H1 (cell line): ENCODE results near the gene RYR3. TPM values are rescaled to one million over a fixed set of nuclear protein-coding genes. Genes with fewer than 3 reads are reported as not detected.

Experiments
- CTCF ChIA-PET: fragments of 300-600 bp; sonication (Branson Sonifier 250); formaldehyde crosslinking; loops from one replicate; lab custom pipeline; 2021; ENCODE audit not compliant: partially characterized antibody; lab: Charles Lee
- POLR2A ChIA-PET: fragments of 300-600 bp; sonication (Branson Sonifier 250); formaldehyde crosslinking; loops from one replicate; lab custom pipeline; 2021; ENCODE audit warnings: inconsistent platforms; ENCODE audit not compliant: partially characterized antibody; lab: Charles Lee
- DNase-seq, 2 experiments: peaks; one replicate each; pipeline versions ENCODE4 v3.0.0 to v3.0.0-alpha.2; 2010 to 2022; ENCODE audit warnings: low spot score in 2 of 2, low read depth in 1 of 2, mixed read lengths in 1 of 2
- FAIRE-seq: peaks from 2 replicates; lab custom pipeline; 2011; peaks lifted over from hg19 to GRCh38; lab: Jason Lieb, UNC
- H2AFZ ChIP-seq: 2 replicates; pipeline ENCODE4 v1.8.1; 2012; ENCODE audit warnings: low read length, inconsistent platforms
- H2AK5ac ChIP-seq: 2 replicates; pipeline ENCODE4 v1.6.1; 2013; ENCODE audit warnings: low read depth, low read length
- H2BK120ac ChIP-seq: replicated peaks from 2 replicates; pipeline ENCODE3; 2013; ENCODE audit warnings: low read depth, low read length, inconsistent platforms
- H2BK12ac ChIP-seq: 2 replicates; pipeline ENCODE4 v1.6.1; 2013; ENCODE audit warnings: low read depth, low read length
- H2BK15ac ChIP-seq: 2 replicates; pipeline ENCODE4 v1.6.1; 2013; ENCODE audit warnings: low read length
- H2BK20ac ChIP-seq: 2 replicates; pipeline ENCODE4 v1.6.1; 2013; ENCODE audit warnings: low read length
- H2BK5ac ChIP-seq: 2 replicates; pipeline ENCODE4 v1.6.1; 2013; ENCODE audit warnings: low read depth, low read length
- H3K14ac ChIP-seq: 2 replicates; pipeline ENCODE4 v1.6.1; 2013; ENCODE audit warnings: inconsistent platforms; ENCODE audit not compliant: insufficient read length
- H3K18ac ChIP-seq: 2 replicates; pipeline ENCODE4 v1.6.1; 2013; ENCODE audit warnings: low read length; ENCODE audit errors: extremely low read depth
- H3K23ac ChIP-seq: 2 replicates; pipeline ENCODE4 v1.6.1; 2013; ENCODE audit warnings: inconsistent platforms; ENCODE audit not compliant: insufficient read length
- H3K23me2 ChIP-seq: 2 replicates; pipeline ENCODE4 v1.6.1; 2013; ENCODE audit warnings: low read depth, low read length
- H3K27ac ChIP-seq: 2 replicates; pipeline ENCODE4 v1.6.1; 2011; ENCODE audit warnings: low read depth, low read length, inconsistent platforms
- H3K27me3 ChIP-seq, 4 experiments: replicated peaks in 1 of 4; 1 replicate in 1 of 4; 2 replicates in 3 of 4; pipeline versions ENCODE4 v1.6.1 to v1.8.1; 2011 to 2013; ENCODE audit warnings: low read length in 3 of 4, mild to moderate bottlenecking in 3 of 4, inconsistent platforms in 2 of 4, mixed read lengths in 2 of 4, moderate library complexity in 1 of 4; ENCODE audit not compliant: control insufficient read depth in 3 of 4, insufficient read depth in 3 of 4; ENCODE audit errors: extremely low read depth in 1 of 4
- H3K36me3 ChIP-seq, 4 experiments: 2 replicates each; pipeline versions ENCODE4 v1.6.1 to v1.8.1; 2011 to 2013; ENCODE audit warnings: mild to moderate bottlenecking in 4 of 4, low read length in 3 of 4, moderate library complexity in 2 of 4, control low read depth in 1 of 4, inconsistent platforms in 1 of 4; ENCODE audit not compliant: insufficient read depth in 4 of 4, control insufficient read depth in 2 of 4
- H3K4ac ChIP-seq: replicated peaks from 2 replicates; pipeline ENCODE3; 2013; ENCODE audit warnings: low read length, low read depth, mixed read lengths, inconsistent platforms; ENCODE audit not compliant: insufficient read length
- H3K4me1 ChIP-seq, 4 experiments: replicated peaks in 1 of 4; 1 replicate in 1 of 4; 2 replicates in 3 of 4; pipeline versions ENCODE4 v1.6.1 to v1.8.1; 2011 to 2013; ENCODE audit warnings: low read length in 3 of 4, inconsistent platforms in 2 of 4, mixed read lengths in 1 of 4; ENCODE audit not compliant: insufficient read depth in 4 of 4, control insufficient read depth in 3 of 4
- H3K4me2 ChIP-seq, 2 experiments: 2 replicates each; pipeline versions ENCODE4 v1.6.1 to v1.8.1; 2011 to 2013; ENCODE audit warnings: low read depth in 2 of 2, low read length in 2 of 2, control low read depth in 1 of 2, inconsistent platforms in 1 of 2, mild to moderate bottlenecking in 1 of 2; ENCODE audit not compliant: insufficient read depth in 1 of 2
- H3K4me3 ChIP-seq, 4 experiments: fragments of 200-600, 300-600 bp in 1 of 4; sonication (generic), shearing (Covaris generic), sonication (Bioruptor Twin) in 1 of 4; 2 replicates each; pipeline versions ENCODE4 v1.5.1 to v1.8.1; 2011 to 2016; ENCODE audit warnings: low read length in 4 of 4, low read depth in 3 of 4, control low read depth in 2 of 4, inconsistent platforms in 2 of 4, mild to moderate bottlenecking in 2 of 4, mixed read lengths in 1 of 4, moderate library complexity in 1 of 4; ENCODE audit not compliant: insufficient read depth in 2 of 4; ENCODE audit errors: extremely low read depth in 1 of 4
- H3K56ac ChIP-seq: replicated peaks from 2 replicates; pipeline ENCODE3; 2013; ENCODE audit warnings: low read depth, mild to moderate bottlenecking, mixed read lengths, low read length, inconsistent platforms; ENCODE audit not compliant: insufficient read length
- H3K79me1 ChIP-seq: 2 replicates; pipeline ENCODE4 v1.6.1; 2013; ENCODE audit warnings: low read depth, low read length, control low read depth
- H3K79me2 ChIP-seq, 2 experiments: 2 replicates each; pipeline versions ENCODE4 v1.6.1 to v1.8.1; 2012 to 2013; ENCODE audit warnings: low read length in 2 of 2, mild to moderate bottlenecking in 2 of 2, inconsistent platforms in 1 of 2; ENCODE audit not compliant: insufficient read depth in 2 of 2, control insufficient read depth in 1 of 2
- H3K9ac ChIP-seq, 4 experiments: replicated peaks in 1 of 4; 1 replicate in 1 of 4; 2 replicates in 3 of 4; pipeline versions ENCODE4 v1.6.1 to v1.8.1; 2011 to 2013; ENCODE audit warnings: low read depth in 3 of 4, low read length in 3 of 4, control low read depth in 2 of 4, mild to moderate bottlenecking in 2 of 4, moderate library complexity in 2 of 4, inconsistent platforms in 1 of 4; ENCODE audit errors: extremely low read depth in 1 of 4
- H3K9me3 ChIP-seq, 2 experiments: 2 replicates each; pipeline versions ENCODE4 v1.6.1 to v1.8.1; 2012 to 2013; ENCODE audit warnings: mild to moderate bottlenecking in 2 of 2, moderate library complexity in 2 of 2, control low read depth in 1 of 2, inconsistent platforms in 1 of 2, low read depth in 1 of 2, low read length in 1 of 2, mixed read lengths in 1 of 2; ENCODE audit not compliant: insufficient read depth in 2 of 2
- H4K20me1 ChIP-seq, 2 experiments: replicated peaks in 1 of 2; 2 replicates each; pipeline versions ENCODE3 to v1.8.1; 2011 to 2013; ENCODE audit warnings: inconsistent platforms in 2 of 2, low read length in 2 of 2, mild to moderate bottlenecking in 1 of 2; ENCODE audit not compliant: insufficient read depth in 2 of 2, control insufficient read depth in 1 of 2
- H4K5ac ChIP-seq: 2 replicates; pipeline ENCODE4 v1.6.1; 2013; ENCODE audit warnings: low read length, low read depth, mixed read lengths, inconsistent platforms; ENCODE audit not compliant: insufficient read length
- H4K8ac ChIP-seq: 2 replicates; pipeline ENCODE4 v1.8.0; 2013; ENCODE audit warnings: mild to moderate bottlenecking, moderate library complexity, low read length, inconsistent platforms; ENCODE audit not compliant: insufficient read depth; ENCODE audit errors: extremely low read depth
- H4K91ac ChIP-seq: replicated peaks from 2 replicates; pipeline ENCODE3; 2013; ENCODE audit warnings: low read length, mixed read lengths, inconsistent platforms; ENCODE audit not compliant: insufficient read length
- BACH1 ChIP-seq: IDR thresholded peaks from 2 replicates; pipeline ENCODE4 v1.6.1; 2012; ENCODE audit warnings: low read length, improper control_type of control experiment
- CEBPB ChIP-seq: IDR thresholded peaks from 2 replicates; pipeline ENCODE4 v1.6.1; 2012; ENCODE audit warnings: low read depth, low read length
- EGR1 ChIP-seq: IDR thresholded peaks from 2 replicates; pipeline ENCODE4 v1.6.1; 2011; ENCODE audit warnings: low read depth, low read length, borderline replicate concordance
- HDAC6 ChIP-seq: IDR thresholded peaks from one replicate; pipeline ENCODE4 v1.7.1; 2012; ENCODE audit warnings: low read depth, mild to moderate bottlenecking, inconsistent platforms, low read length, moderate library complexity
- KDM1A ChIP-seq: fragments of 200-600, 300-600 bp; sonication (generic); IDR thresholded peaks from 2 replicates; pipeline ENCODE4 v1.7.1; 2016; ENCODE audit warnings: mild to moderate bottlenecking, low read length, borderline replicate concordance
- NRF1 ChIP-seq: IDR thresholded peaks from 2 replicates; pipeline ENCODE4 v1.6.1; 2011; ENCODE audit warnings: mild to moderate bottlenecking, low read depth, low read length, improper control_type of control experiment
- PHF8 ChIP-seq: fragments of 200-600 bp; sonication (generic); conservative IDR thresholded peaks from 2 replicates; pipeline ENCODE4 v1.7.1; 2012; ENCODE audit warnings: low read depth, mild to moderate bottlenecking, inconsistent platforms, low read length, moderate library complexity
- RAD21 ChIP-seq, 2 experiments: IDR thresholded peaks in 1 of 2; conservative IDR thresholded peaks in 1 of 2; 2 replicates each; pipeline ENCODE4 v1.6.1; 2011; ENCODE audit warnings: low read depth in 2 of 2, low read length in 2 of 2, improper control_type of control experiment in 1 of 2, inconsistent platforms in 1 of 2, mild to moderate bottlenecking in 1 of 2, moderate library complexity in 1 of 2
- RFX5 ChIP-seq: IDR thresholded peaks from 2 replicates; pipeline ENCODE4 v1.6.1; 2011; ENCODE audit warnings: low read depth, low read length, improper control_type of control experiment, borderline replicate concordance
- TAF7 ChIP-seq: optimal IDR thresholded peaks from 2 replicates; pipeline ENCODE3; 2011; ENCODE audit warnings: low read depth, mild to moderate bottlenecking, inconsistent platforms, low read length, moderate library complexity, borderline replicate concordance
- TCF12 ChIP-seq: IDR thresholded peaks from 2 replicates; pipeline ENCODE4 v1.6.1; 2011; ENCODE audit warnings: low read depth, mild to moderate bottlenecking, low read length
- TEAD4 ChIP-seq: IDR thresholded peaks from 2 replicates; pipeline ENCODE4 v1.6.1; 2012; ENCODE audit warnings: low read depth, low read length, inconsistent platforms, mixed read lengths
- WGBS, 2 experiments: shearing (Covaris generic) in 1 of 2; methylation state at CpG; one replicate each; pipeline versions ENCODE4 v1.1.6 to v1.1.7; 2013 to 2015; ENCODE audit warnings: low lambda C conversion rate in 2 of 2, mixed read lengths in 2 of 2, inconsistent platforms in 1 of 2, low coverage in 1 of 2, missing lambda C conversion rate in 1 of 2; ENCODE audit not compliant: insufficient replicate concordance in 2 of 2, insufficient coverage in 1 of 2, insufficient read length in 1 of 2; ENCODE audit errors: extremely low coverage in 1 of 2, missing lambda C conversion rate in 1 of 2; 5-methylcytosine and 5-hydroxymethylcytosine counted together
- polyA plus RNA-seq, 7 experiments: library from polyadenylated mRNA; depleted of rRNA in 3 of 7; stranded (reverse) in 5 of 7; unstranded in 2 of 7; fragments of >200 nt in 5 of 7; fragments of 200-250 nt in 2 of 7; gene quantifications; 1 replicate in 5 of 7; 2 replicates in 1 of 7; 4 replicates in 1 of 7; pipeline versions ENCODE4 v1.2.1 to v1.2.3, GENCODE V29; 2011 to 2013; ENCODE audit warnings: missing spikeins in 2 of 7, mixed read lengths in 2 of 7
- total RNA-seq: library from RNA; stranded (reverse); fragmentation: NEBNext Ultra II Directional; extraction: Animal tissue kit (Norgen Biotek cat#: 25700); gene quantifications from 2 replicates; pipeline ENCODE4 v1.2.1, GENCODE V29; 2021

Gene RYR3
- total and polyA plus RNA-seq, 2 of the 8 experiments (the other 6 are each of a cell fraction or from before 2014, with no cell fraction given), result 0.33 to 3.4 TPM

DNA sequence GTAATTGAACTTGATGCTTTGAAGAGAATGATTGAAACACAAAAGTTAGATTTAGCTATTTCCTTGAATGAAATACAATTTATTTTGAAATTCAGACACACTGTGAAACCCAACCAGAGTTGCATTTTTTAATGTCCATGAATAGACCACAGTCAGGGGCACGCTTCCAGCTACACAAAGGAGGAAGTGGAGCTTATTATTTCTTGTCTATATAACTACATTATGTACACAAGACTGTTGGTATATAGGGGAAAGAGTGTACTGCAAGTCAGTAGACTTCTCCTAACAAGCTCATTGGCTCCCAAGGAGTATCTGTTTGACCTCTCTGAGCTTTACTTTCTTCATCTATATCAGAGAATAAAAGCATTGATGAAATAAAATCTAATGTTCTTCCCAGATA, 326.2 kb downstream of the RYR3 start:
- Histone ChIP-seq H2BK120ac (no peak overlapping the region), H2BK20ac (no peak overlapping the region), H3K4me1 (no peaks in the 10 kb centered on the region), H3K9ac (no peak overlapping the region), H2BK5ac (no peak overlapping the region), H3K4ac (no peak overlapping the region), H3K27me3 (no peaks in the 10 kb centered on the region), H4K20me1 (no peaks in the 10 kb centered on the region), H3K4me2 (no peak overlapping the region), H3K9me3 (no peaks in the 10 kb centered on the region), H4K5ac (no peak overlapping the region), H4K8ac (no peak overlapping the region), H2BK12ac (no peak overlapping the region), H2AFZ (no peak overlapping the region), H2BK15ac (no peak overlapping the region), H3K4me3 (no peak overlapping the region), H3K27ac (no peak overlapping the region), H4K91ac (no peak overlapping the region), H3K79me1 (no peaks in the 10 kb centered on the region), H3K56ac (no peak overlapping the region), H3K14ac (no peak overlapping the region), H3K18ac (no peak overlapping the region), H3K79me2 (no peaks in the 10 kb centered on the region), H3K23ac (no peak overlapping the region), H2AK5ac (no peak overlapping the region), H3K23me2 (no peaks in the 10 kb centered on the region), H3K36me3 (no peaks in the 10 kb centered on the region)
- WGBS, 2 experiments, result 83% methylated on average over 1 of the region's 1 CpG; no CpG with 5 or more reads in 1 of the 2 experiments
- CTCF ChIA-PET, result interaction anchor here (1.2 to 1.5 kb wide), 6 partner anchors 15 to 63 kb away, joined by 3 to 6 read pairs (median 3); no protein-coding TSS in a partner anchor
- DNase-seq, result no peak
- POLR2A ChIA-PET, result no interaction called here
- no peak for FAIRE-seq
- TF ChIP-seq NRF1 (no peak), TAF7 (no peak), CEBPB (no peak), RAD21 (IDR thresholded peaks at IDR 0.05 in 1 of 2, conservative IDR thresholded peaks at IDR 0.05 in 1 of 2; ENCODE audit: low read depth in 2 of 2, low read length in 2 of 2) (no peak), EGR1 (no peak), KDM1A (no peak), HDAC6 (no peak), TCF12 (no peak), PHF8 (no peak), RFX5 (no peak), BACH1 (no peak), TEAD4 (no peak)
